Keratinocyte (primary cell): ENCODE results near the gene LTC4S. TPM values are rescaled to one million over a fixed set of nuclear protein-coding genes. Genes with fewer than 3 reads are reported as not detected.

ENCODE experiments used
- DNase-seq: peaks from one replicate; pipeline ENCODE4 v3.0.0-alpha.2; 2011; ENCODE audit warnings: low read depth, missing footprints, low spot score
- FAIRE-seq: peaks from 2 replicates; lab custom pipeline; 2011; peaks lifted over from hg19 to GRCh38; lab: Jason Lieb, UNC
- H2AFZ ChIP-seq: 2 replicates; pipeline ENCODE4 v1.6.0; 2012; ENCODE audit warnings: low read length, control low read depth, inconsistent platforms; ENCODE audit not compliant: control insufficient read depth
- H3K27ac ChIP-seq: 2 replicates; pipeline ENCODE4 v1.5.1; 2011; ENCODE audit warnings: low read length; ENCODE audit not compliant: control insufficient read depth, insufficient read depth
- H3K27me3 ChIP-seq: 3 replicates; pipeline ENCODE4 v1.6.0; 2011; ENCODE audit warnings: low read length; ENCODE audit not compliant: control insufficient read depth, insufficient read depth; ENCODE audit errors: extremely low read depth
- H3K36me3 ChIP-seq, 2 experiments: 2 replicates in 1 of 2; 3 replicates in 1 of 2; pipeline ENCODE4 v1.5.1; 2011; ENCODE audit warnings: low read length in 2 of 2, mild to moderate bottlenecking in 1 of 2; ENCODE audit not compliant: control insufficient read depth in 2 of 2, insufficient read depth in 2 of 2; ENCODE audit errors: extremely low read depth in 1 of 2
- H3K4me1 ChIP-seq: 3 replicates; pipeline ENCODE4 v1.5.1; 2011; ENCODE audit warnings: low read length; ENCODE audit not compliant: control insufficient read depth, insufficient read depth; ENCODE audit errors: extremely low read depth
- H3K4me2 ChIP-seq: 3 replicates; pipeline ENCODE4 v1.6.0; 2011; ENCODE audit warnings: low read depth, low read length; ENCODE audit not compliant: control insufficient read depth, insufficient read depth; ENCODE audit errors: extremely low read depth
- H3K4me3 ChIP-seq, 3 experiments: fragments of 200-600 bp in 1 of 3; sonication (generic) in 1 of 3; 2 replicates in 2 of 3; 3 replicates in 1 of 3; pipeline ENCODE4 v1.5.1; 2011 to 2016; ENCODE audit warnings: low read length in 3 of 3, mild to moderate bottlenecking in 3 of 3, control low read depth in 2 of 3, inconsistent platforms in 1 of 3, low read depth in 1 of 3, mixed read lengths in 1 of 3, mixed run types in 1 of 3, moderate library complexity in 1 of 3; ENCODE audit not compliant: control insufficient read depth in 2 of 3, insufficient read depth in 2 of 3; ENCODE audit errors: extremely low read depth in 1 of 3
- H3K79me2 ChIP-seq: 2 replicates; pipeline ENCODE4 v1.6.0; 2012; ENCODE audit warnings: low read length; ENCODE audit not compliant: control insufficient read depth, insufficient read depth
- H3K9ac ChIP-seq: 3 replicates; pipeline ENCODE4 v1.6.0; 2011; ENCODE audit warnings: low read length; ENCODE audit not compliant: control insufficient read depth, insufficient read depth; ENCODE audit errors: extremely low read depth
- H3K9me1 ChIP-seq: 3 replicates; pipeline ENCODE4 v1.6.0; 2011; ENCODE audit warnings: low read length; ENCODE audit not compliant: control insufficient read depth, insufficient read depth; ENCODE audit errors: extremely low read depth
- H3K9me3 ChIP-seq: 2 replicates; pipeline ENCODE4 v1.5.1; 2012; ENCODE audit warnings: low read depth, low read length; ENCODE audit not compliant: control insufficient read depth
- H4K20me1 ChIP-seq: 3 replicates; pipeline ENCODE4 v1.6.0; 2011; ENCODE audit warnings: low read length; ENCODE audit not compliant: control insufficient read depth, insufficient read depth; ENCODE audit errors: extremely low read depth
- EZH2 ChIP-seq: IDR thresholded peaks from one replicate; pipeline ENCODE4 v1.6.1; 2012; ENCODE audit warnings: inconsistent platforms, mild to moderate bottlenecking, low read length, moderate library complexity
- dilution Hi-C: fragments of 300-500 bp; cut with MboI; formaldehyde crosslinking; loops from one replicate; pipeline ENCODE4 v1.7.0; 2020; ENCODE audit warnings: low sequenced_read_pairs; ENCODE audit not compliant: extremely low pct_ligation_motif_present
- polyA plus RNA-seq, 5 experiments: library from polyadenylated mRNA; depleted of rRNA in 3 of 5; stranded (reverse) in 3 of 5; stranded (forward) in 1 of 5; unstranded in 1 of 5; fragments of >200 nt; gene quantifications; 1 replicate in 1 of 5; 2 replicates in 3 of 5; 3 replicates in 1 of 5; pipeline versions ENCODE4 v1.2.1 to v1.2.3, GENCODE V29; 2011 to 2012; ENCODE audit warnings: missing spikeins in 2 of 5, low read depth in 1 of 5, low replicate concordance in 1 of 5
- TF ChIP-seq, protein P1 (sequence below), 3 experiments: IDR thresholded peaks in 1 of 3; conservative IDR thresholded peaks in 1 of 3; optimal IDR thresholded peaks in 1 of 3; 2 replicates in 2 of 3; 3 replicates in 1 of 3; pipeline versions ENCODE3 to v1.5.1; 2011; ENCODE audit warnings: low read length in 3 of 3, mild to moderate bottlenecking in 3 of 3, moderate library complexity in 2 of 3, control low read depth in 1 of 3, inconsistent platforms in 1 of 3; ENCODE audit not compliant: insufficient read depth in 2 of 3; ENCODE audit errors: extremely low read depth in 1 of 3

Gene LTC4S
- polyA plus RNA-seq, 1 donor (not counting 4 experiments of a cell fraction or from before 2014, with no cell fraction given) = not detected

DNA sequence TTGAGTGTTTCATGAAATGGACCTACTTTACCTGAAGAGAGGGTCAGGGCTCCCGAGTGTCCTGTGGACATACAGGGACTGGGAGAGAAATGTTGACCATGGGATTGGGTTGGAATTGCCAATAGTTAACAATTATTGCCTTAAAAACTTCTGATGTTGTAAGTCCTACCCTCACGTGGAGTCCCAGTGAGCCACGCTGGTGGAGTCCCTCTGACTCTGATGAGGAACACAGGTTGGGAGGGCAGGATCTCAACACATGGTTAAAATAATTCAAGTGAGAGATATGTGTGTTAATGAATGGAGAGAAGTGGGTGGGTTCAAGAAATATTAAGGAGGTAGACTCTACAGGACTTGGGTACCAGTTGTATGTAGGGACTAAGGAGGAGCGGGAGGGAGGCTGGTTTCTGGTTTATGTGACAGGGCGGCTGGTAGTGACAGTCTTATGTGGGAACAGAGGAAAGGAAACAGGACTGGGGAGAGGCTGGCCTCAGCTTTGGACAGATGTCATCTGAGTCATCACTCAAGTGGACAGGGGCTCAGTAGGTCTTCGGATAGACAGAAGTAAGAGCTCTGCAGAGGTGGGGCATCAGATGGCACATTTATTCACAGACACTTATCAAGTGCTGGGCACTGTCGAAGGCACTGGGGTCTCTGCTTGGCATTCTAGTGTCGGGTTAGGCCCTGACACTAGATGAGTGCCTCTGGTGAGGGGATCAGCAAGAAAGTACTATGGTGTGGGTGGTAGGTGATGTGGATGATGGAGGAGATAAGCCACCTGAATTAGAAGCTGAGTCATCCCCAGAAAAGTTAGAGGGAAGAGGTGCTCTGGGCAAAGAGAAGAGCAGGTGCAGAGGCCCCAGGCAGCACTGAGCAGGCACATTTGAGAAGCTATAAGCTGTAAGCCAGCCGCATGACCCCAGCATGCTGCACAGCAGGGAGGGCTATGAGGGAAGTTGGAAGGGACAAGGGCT is 33.9 kb upstream of the LTC4S start:
- Histone ChIP-seq H3K9me1 (peaks cover 6% of the 10 kb centered on the region), H3K4me1 (peaks cover 28% of the 10 kb centered on the region), H4K20me1 (peaks cover 22% of the 10 kb centered on the region), H3K9me3 (no peaks in the 10 kb centered on the region), H3K36me3 (no peaks in the 10 kb centered on the region), H3K79me2 (peaks cover 54% of the 10 kb centered on the region), H3K27ac (no peak overlapping the region), H3K9ac (no peak overlapping the region), H3K4me3 (no peak overlapping the region), H3K4me2 (no peak overlapping the region), H3K27me3 (no peaks in the 10 kb centered on the region), H2AFZ (no peak overlapping the region)
- dilution Hi-C loops = no loop called here
- no peak for FAIRE-seq
- DNase-seq = no peak
- no peak for TF ChIP-seq EZH2
- TF ChIP-seq, protein P1, sequence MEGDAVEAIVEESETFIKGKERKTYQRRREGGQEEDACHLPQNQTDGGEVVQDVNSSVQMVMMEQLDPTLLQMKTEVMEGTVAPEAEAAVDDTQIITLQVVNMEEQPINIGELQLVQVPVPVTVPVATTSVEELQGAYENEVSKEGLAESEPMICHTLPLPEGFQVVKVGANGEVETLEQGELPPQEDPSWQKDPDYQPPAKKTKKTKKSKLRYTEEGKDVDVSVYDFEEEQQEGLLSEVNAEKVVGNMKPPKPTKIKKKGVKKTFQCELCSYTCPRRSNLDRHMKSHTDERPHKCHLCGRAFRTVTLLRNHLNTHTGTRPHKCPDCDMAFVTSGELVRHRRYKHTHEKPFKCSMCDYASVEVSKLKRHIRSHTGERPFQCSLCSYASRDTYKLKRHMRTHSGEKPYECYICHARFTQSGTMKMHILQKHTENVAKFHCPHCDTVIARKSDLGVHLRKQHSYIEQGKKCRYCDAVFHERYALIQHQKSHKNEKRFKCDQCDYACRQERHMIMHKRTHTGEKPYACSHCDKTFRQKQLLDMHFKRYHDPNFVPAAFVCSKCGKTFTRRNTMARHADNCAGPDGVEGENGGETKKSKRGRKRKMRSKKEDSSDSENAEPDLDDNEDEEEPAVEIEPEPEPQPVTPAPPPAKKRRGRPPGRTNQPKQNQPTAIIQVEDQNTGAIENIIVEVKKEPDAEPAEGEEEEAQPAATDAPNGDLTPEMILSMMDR (optimal IDR thresholded peaks at IDR 0.05 in 1 of 3, IDR thresholded peaks at IDR 0.05 in 1 of 3, conservative IDR thresholded peaks at IDR 0.05 in 1 of 3; ENCODE audit: extremely low read depth in 1 of 3, insufficient read depth in 2 of 3, low read length in 3 of 3) = no peak

DNA sequence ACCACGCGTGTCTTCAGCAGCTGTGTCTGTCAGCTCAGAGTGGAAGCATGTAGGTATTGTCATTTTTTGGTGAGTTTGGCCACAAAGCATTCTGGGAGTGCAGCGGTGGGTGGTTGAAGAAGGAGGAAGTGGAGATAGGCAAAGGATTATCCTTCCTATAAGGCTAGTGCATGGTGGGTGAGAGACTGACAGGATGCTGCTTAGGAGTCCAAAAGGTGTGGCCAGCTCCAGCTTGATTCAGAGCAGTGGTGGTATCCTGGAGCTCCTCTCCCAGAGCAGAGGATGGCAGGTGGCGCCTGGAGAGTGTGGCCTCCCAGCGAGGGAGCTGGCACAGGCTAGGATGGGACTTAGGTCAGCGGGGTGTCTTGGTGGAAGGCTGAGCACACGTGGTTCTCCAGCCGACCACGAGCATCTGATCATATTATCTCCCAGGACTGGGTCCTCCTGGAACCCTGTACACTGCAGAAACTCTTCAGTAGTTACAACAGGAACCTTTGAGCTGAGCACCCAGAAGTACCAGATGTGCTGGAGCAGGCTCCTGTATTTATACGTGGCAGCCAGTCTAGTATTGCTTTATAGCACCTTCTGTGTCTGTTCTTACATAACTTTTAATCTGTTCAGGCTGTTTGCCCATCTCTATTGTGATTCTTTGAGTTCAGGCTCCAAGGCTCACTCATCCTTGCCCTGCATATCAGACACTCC is 31.6 kb upstream of the LTC4S start:
- peak overlapping the region in 1 of 3 experiments; percentile 5 for H3K4me3 ChIP-seq
- H3K9me1 ChIP-seq = peaks cover 6% of the 10 kb centered on the region
- dilution Hi-C loops = no loop called here
- peaks cover 41% of the 10 kb centered on the region for H3K4me1 ChIP-seq
- H3K9me3 ChIP-seq = no peaks in the 10 kb centered on the region
- peaks cover 22% of the 10 kb centered on the region for H4K20me1 ChIP-seq
- H2AFZ ChIP-seq = no peak overlapping the region
- no peak for TF ChIP-seq EZH2
- TF ChIP-seq, protein P1 (optimal IDR thresholded peaks at IDR 0.05 in 1 of 3, IDR thresholded peaks at IDR 0.05 in 1 of 3, conservative IDR thresholded peaks at IDR 0.05 in 1 of 3; ENCODE audit: extremely low read depth in 1 of 3, insufficient read depth in 2 of 3, low read length in 3 of 3) = no peak
- H3K79me2 ChIP-seq = peaks cover 48% of the 10 kb centered on the region
- peak overlapping the region; percentile 10 for H3K27ac ChIP-seq
- H3K4me2 ChIP-seq = peak overlapping the region; percentile 60
- peak overlapping the region; percentile 25 for H3K9ac ChIP-seq
- FAIRE-seq = no peak
- peaks cover 10 to 12% of the 10 kb centered on the region in 2 experiments for H3K36me3 ChIP-seq
- DNase-seq = no peak
- no peaks in the 10 kb centered on the region for H3K27me3 ChIP-seq
